Tibial nerve (tissue), 4 donors: ENCODE data around the gene KRTAP10-8. TPM values are rescaled to one million over a fixed set of nuclear protein-coding genes. Genes with fewer than 3 reads are reported as not detected.

Experiments
- DNase-seq, 2 donors: peaks; one replicate each; pipeline ENCODE4 v3.0.0-alpha.2; 2019; ENCODE audit warnings: low spot score in 2 of 2
- H3K27ac ChIP-seq, 4 donors: fragments of 200-600 bp; sonication (generic) in 3 of 4; one replicate each; pipeline ENCODE4 v1.5.1; 2017 to 2019; ENCODE audit warnings: mild to moderate bottlenecking in 1 of 4
- H3K27me3 ChIP-seq, 2 donors: fragments of 200-600 bp; sonication (generic) in 1 of 2; one replicate each; pipeline versions ENCODE4 v1.5.1 to v1.6.0; 2017 to 2019
- H3K36me3 ChIP-seq, 3 donors: fragments of 200-600 bp; sonication (generic); one replicate each; pipeline ENCODE4 v1.5.1; 2018 to 2019
- H3K4me1 ChIP-seq, 4 donors: fragments of 200-600 bp; sonication (generic) in 3 of 4; one replicate each; pipeline ENCODE4 v1.5.1; 2017 to 2019
- H3K4me3 ChIP-seq, 4 donors: fragments of 200-600 bp; sonication (generic) in 3 of 4; one replicate each; pipeline ENCODE4 v1.5.1; 2017 to 2019; ENCODE audit warnings: mild to moderate bottlenecking in 1 of 4, moderate library complexity in 1 of 4
- H3K9me3 ChIP-seq, 4 donors: fragments of 200-600 bp; sonication (generic) in 3 of 4; one replicate each; pipeline ENCODE4 v1.5.1; 2017 to 2019
- EP300 ChIP-seq, 2 donors: sonication (generic); formaldehyde crosslinking; IDR thresholded peaks; one replicate each; pipeline ENCODE4 v1.6.1; 2017; ENCODE audit warnings: antibody characterized with exemption in 2 of 2, mild to moderate bottlenecking in 1 of 2
- POLR2A ChIP-seq, 2 donors: fragments of 450-650 bp; IDR thresholded peaks; one replicate each; pipeline ENCODE4 v1.6.1; 2017; ENCODE audit warnings: antibody characterized with exemption in 2 of 2, mild to moderate bottlenecking in 2 of 2, moderate library complexity in 2 of 2
- WGBS, 2 donors: methylation state at CpG; one replicate each; pipeline ENCODE4 v1.1.5; 2018; 5-methylcytosine and 5-hydroxymethylcytosine counted together
- total RNA-seq, 4 donors: library from RNA; depleted of rRNA; stranded (reverse); fragments of >200 nt; gene quantifications; one replicate each; pipeline ENCODE4 v1.1.0, GENCODE V29; 2016
- TF ChIP-seq, protein P1 (sequence below), 5 experiments: fragments of 200-600 bp in 3 of 5; fragments of 450-650 bp in 2 of 5; sonication (generic) in 3 of 5; IDR thresholded peaks; one replicate each; pipeline ENCODE4 v1.5.1; 2016 to 2019; ENCODE audit warnings: antibody characterized with exemption in 5 of 5, mild to moderate bottlenecking in 3 of 5, moderate library complexity in 2 of 5

Gene KRTAP10-8
- total RNA-seq, 4 donors from 2014 or later = not detected

GRCh38 chr21:44628707-44629391 lies 17.0 kb downstream of the KRTAP10-8 start:
- H3K4me1 ChIP-seq = no peaks in the 10 kb centered on the region
- H3K27me3 ChIP-seq = peaks cover 0 to 15% of the 10 kb centered on the region in 2 donors
- no peak for DNase-seq
- H3K27ac ChIP-seq = no peak overlapping the region
- H3K36me3 ChIP-seq = no peaks in the 10 kb centered on the region
- 59 to 68% methylated on average over 14 to 18 of the region's 18 CpGs for WGBS, 2 donors
- TF ChIP-seq, protein P1, sequence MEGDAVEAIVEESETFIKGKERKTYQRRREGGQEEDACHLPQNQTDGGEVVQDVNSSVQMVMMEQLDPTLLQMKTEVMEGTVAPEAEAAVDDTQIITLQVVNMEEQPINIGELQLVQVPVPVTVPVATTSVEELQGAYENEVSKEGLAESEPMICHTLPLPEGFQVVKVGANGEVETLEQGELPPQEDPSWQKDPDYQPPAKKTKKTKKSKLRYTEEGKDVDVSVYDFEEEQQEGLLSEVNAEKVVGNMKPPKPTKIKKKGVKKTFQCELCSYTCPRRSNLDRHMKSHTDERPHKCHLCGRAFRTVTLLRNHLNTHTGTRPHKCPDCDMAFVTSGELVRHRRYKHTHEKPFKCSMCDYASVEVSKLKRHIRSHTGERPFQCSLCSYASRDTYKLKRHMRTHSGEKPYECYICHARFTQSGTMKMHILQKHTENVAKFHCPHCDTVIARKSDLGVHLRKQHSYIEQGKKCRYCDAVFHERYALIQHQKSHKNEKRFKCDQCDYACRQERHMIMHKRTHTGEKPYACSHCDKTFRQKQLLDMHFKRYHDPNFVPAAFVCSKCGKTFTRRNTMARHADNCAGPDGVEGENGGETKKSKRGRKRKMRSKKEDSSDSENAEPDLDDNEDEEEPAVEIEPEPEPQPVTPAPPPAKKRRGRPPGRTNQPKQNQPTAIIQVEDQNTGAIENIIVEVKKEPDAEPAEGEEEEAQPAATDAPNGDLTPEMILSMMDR (IDR thresholded peaks at IDR 0.05) = no peak
- TF ChIP-seq EP300 (IDR thresholded peaks at IDR 0.05) (no peak), POLR2A (IDR thresholded peaks at IDR 0.05) (no peak)
- H3K4me3 ChIP-seq = no peak overlapping the region
- peaks cover 0 to 56% (median 9%) of the 10 kb centered on the region in 4 donors for H3K9me3 ChIP-seq

DNA sequence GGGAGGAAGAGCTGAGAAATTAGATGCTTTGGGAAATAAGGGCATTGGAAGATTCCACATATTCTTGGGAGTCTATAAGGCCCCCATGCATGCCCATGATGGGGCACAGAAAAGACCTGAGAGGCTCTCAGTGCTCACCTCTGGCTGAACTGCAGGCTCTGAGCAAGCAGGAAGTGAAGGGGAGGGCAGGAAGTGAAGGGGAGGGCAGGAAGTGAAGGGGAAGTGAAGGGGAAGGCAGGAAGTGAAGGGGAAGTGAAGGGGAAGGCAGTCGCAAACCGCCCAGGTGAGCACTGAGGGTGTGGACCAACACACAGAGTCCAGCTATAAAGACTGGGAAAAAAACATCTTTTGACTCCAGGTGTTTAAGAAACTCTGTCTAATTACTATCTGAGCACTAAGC lies 18.6 kb downstream of the KRTAP10-8 start:
- H3K4me3 ChIP-seq = no peak overlapping the region
- H3K4me1 ChIP-seq = no peaks in the 10 kb centered on the region
- H3K36me3 ChIP-seq = no peaks in the 10 kb centered on the region
- TF ChIP-seq, protein P1 (IDR thresholded peaks at IDR 0.05) = no peak
- TF ChIP-seq EP300 (IDR thresholded peaks at IDR 0.05) = no peak
- no peak for TF ChIP-seq POLR2A (IDR thresholded peaks at IDR 0.05)
- peaks cover 0 to 40% (median 5%) of the 10 kb centered on the region in 4 donors for H3K9me3 ChIP-seq
- WGBS, 2 donors = 81 to 89% methylated on average over 2 of the region's 2 CpGs
- peaks cover 0 to 15% of the 10 kb centered on the region in 2 donors for H3K27me3 ChIP-seq
- no peak overlapping the region for H3K27ac ChIP-seq
- no peak for DNase-seq

DNA sequence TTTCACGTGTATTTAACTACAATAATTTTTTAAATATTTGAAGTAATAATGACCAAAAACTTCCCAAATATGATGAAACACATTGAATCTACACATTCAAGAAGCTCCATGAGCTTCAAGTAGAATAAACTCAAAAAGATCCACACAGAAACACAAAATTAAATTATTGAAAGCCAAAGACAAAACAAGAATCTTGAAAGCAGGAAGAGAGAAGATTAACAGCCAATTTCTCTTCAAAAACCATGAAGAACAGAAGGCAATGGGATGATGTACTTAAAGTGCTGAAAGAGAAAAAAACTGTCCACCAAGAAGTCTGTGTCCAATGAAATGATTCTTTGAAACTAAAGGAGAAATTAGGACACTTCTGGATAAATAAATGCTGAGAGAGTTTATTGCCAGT lies 20.2 kb downstream of the KRTAP10-8 start:
- peaks cover 0 to 38% (median 5%) of the 10 kb centered on the region in 4 donors for H3K9me3 ChIP-seq
- peaks cover 0 to 15% of the 10 kb centered on the region in 2 donors for H3K27me3 ChIP-seq
- no peak overlapping the region for H3K4me3 ChIP-seq
- no peaks in the 10 kb centered on the region for H3K36me3 ChIP-seq
- WGBS, 2 donors = 91 to 98% methylated on average over 1 of the region's 1 CpG
- no peak overlapping the region for H3K27ac ChIP-seq
- H3K4me1 ChIP-seq = no peaks in the 10 kb centered on the region
- no peak for DNase-seq
- TF ChIP-seq POLR2A (IDR thresholded peaks at IDR 0.05) (no peak), EP300 (IDR thresholded peaks at IDR 0.05) (no peak)
- TF ChIP-seq, protein P1 (IDR thresholded peaks at IDR 0.05) = no peak

DNA sequence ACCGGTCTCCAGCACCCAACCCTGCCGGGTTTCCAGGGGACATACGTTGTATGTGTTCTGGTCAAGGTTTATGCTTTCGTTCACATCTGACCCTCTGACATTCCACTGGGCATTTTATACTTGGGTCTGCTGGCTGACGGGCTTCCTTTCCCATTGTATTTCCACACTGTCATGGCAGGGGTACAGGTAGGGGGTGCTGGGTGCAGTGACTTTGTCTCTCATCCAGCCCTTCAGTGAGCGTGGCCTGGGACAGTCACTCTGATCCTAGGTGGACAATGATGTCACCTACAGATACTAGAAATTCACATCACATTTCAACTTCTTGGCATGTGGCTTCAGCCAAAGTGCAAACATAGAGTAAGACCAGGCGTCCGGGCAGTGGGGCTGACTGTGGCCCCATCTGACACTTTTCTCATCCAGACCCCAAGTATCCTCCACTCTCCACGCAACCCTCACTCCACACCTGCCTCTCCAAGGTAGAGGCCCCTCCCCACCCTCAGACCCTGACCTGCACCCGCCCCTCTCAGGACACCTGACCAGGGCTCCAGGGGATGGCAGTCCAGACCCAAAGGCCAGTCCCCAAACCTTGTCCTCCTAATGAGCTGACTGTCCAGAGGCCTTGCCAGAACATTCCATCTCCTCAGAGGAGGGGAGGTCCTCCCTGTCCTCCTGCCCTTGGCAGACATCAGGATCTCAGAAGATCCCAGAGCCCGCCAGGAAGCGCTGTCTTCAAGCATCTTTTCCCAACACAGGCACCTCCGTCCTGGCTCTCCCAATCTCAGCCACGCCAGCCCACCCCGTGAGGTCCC lies 24.5 kb downstream of the KRTAP10-8 start:
- no peaks in the 10 kb centered on the region for H3K4me1 ChIP-seq
- DNase-seq = no peak
- WGBS, 2 donors = 77 to 81% methylated on average over 12 to 13 of the region's 15 CpGs
- H3K9me3 ChIP-seq = peaks cover 0 to 27% (median 4%) of the 10 kb centered on the region in 4 donors
- TF ChIP-seq EP300 (IDR thresholded peaks at IDR 0.05) = no peak
- TF ChIP-seq POLR2A (IDR thresholded peaks at IDR 0.05) = no peak
- TF ChIP-seq, protein P1 (IDR thresholded peaks at IDR 0.05) = no peak
- H3K36me3 ChIP-seq = no peaks in the 10 kb centered on the region
- no peak overlapping the region for H3K4me3 ChIP-seq
- no peaks in the 10 kb centered on the region for H3K27me3 ChIP-seq
- H3K27ac ChIP-seq = no peak overlapping the region
